GM19452 (cell line): ENCODE measurements around the gene ST7.

Source experiments
- ATAC-seq: cut with Tn5 transposase; IDR thresholded peaks from one replicate; pipeline ENCODE4 v1.9.1; 2021; ENCODE audit not compliant: unreplicated experiment

The ST7 gene

DNA sequence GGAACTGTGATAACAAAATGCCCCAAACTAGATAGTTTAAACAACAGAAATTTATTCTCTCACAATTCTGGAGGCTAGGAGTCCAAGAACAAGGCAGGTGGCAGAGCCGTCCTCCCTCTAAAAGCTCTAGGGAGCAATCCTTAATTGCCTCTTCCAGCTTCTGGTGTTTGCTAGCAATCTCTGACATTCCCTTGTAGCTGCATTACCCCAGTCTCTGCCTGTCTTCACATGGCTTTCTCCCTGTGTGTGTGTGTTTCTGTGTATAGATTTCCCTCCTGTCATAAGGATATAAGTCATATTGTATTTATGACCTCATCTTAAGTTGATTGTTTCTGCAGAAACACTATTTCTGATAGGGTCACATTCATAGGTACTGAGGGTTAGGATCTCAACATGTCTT, 192.0 kb downstream of the ST7 start:
- no peak for ATAC-seq

DNA sequence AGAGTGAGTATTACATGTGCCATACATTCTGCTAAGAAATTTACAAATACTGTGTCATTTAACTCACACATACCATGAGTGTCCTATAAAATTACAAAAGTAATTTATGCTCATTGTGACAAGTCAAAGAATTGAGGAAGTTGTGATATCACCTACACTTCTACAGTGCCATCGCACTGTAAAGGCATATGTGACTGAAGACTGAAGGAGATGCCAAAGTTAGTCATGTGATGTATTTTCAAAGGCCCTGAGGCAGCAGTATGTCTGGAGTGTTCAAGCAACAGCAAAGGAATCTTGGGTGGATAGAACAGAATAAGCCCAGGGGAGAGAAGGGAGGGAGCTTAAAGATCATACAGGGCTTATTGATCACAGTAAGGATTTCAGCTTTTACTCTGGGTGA, 192.8 kb downstream of the ST7 start:
- no peak for ATAC-seq

GRCh38 chr7:117146511-117146910, 193.2 kb downstream of the ST7 start:
- ATAC-seq = no peak

DNA sequence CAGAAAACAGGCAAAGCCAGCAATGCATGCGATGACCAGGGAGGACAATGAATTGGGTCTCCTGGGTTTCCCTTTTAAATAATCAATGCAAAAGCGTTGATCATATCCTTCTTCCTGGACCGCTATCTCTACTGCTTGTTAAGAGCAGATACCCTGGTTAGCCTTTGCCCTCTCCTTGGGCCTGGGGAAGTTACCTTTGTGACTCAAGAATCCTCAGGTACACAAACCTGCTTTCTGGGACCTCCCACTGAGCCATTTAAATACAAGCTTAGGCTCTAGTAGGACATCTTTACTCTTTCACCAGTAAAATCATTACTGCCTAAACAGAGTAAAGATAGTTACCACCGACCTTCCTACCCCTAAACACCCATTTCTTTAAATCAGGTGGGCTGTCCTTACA, 195.7 kb downstream of the ST7 start:
- no peak for ATAC-seq

DNA sequence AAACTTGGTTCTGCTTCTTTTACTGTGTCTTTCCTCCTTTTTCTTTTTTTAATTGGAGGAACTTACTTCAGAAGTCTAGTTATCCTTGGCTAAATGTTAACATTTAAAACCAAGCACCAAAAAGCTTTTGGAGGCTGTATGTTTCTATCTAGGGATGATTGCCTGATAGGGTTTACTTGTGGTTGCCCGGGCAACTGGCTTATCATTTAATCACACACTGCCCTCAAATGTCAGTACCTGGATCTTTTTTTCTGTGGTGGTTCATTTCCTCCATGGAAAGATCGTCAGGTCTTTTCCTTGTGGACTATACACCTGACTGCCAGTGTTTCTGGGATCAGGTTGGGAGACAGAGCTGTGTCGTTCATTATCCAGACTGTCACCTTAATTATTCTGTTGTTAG, 196.4 kb downstream of the ST7 start:
- ATAC-seq = no peak

GRCh38 chr7:117152213-117153007, 199.1 kb downstream of the ST7 start:
- no peak for ATAC-seq

DNA sequence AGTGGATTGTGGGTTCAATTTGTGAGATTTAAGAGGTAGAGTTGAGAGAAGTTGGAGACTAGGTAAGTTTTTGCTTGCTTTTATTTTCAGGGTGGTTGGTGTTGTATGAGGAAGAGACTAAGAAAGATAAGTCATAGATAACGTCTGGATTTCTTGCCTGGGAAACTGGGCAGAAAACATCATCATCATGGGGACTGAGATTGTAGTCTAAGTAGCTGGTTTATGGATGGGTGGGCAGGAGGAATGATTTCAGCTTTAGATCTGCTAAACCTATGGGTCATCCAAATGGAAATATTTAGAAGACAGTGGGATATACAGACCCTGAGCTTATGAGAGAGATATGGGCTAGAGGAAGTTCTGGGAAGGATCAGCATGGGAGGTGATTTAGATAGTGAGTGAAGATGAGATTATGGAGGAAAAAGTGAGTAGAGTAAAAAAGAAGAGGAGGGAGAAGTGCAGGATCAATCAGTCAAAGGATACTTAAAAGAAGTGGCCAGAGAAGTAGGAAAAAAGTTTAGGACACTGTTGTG, 199.8 kb downstream of the ST7 start:
- no peak for ATAC-seq

DNA sequence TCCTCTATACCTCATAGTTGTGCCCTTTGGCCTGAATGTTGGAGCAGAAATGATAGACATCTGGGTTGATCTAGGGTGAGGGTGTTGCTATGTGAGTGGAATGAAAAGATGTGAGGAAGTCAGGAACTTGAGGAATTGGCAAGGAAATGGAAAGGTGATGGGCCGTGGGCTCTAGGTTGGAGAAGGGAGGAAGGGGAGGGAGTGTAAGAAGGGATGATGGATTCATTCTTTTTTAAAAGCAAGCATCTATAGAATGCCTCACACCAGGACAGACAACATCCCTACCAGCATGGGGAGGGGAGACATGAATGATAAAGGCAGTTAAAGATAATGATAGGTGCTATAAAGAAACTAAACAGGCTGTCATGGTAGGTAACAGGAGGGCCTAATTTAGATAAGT, 201.4 kb downstream of the ST7 start:
- ATAC-seq = no peak

DNA sequence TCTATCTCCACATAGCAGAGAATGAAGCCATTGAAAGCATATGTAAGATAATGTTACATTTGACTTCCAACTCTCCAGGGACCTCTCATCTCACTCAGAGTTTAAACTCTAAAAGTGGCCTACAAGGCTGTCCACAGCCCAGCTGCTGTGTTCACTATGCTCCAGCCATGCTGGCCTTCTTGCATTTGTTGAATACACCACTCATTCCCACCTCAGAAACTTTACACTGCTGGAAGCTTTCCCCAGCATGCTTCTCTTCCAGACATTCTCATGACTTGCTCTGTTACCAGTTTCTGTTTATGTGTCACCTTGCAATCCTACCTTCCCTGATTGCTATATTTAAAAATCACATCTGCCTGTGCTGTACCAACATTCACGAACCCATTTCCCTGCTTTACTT, 202.4 kb downstream of the ST7 start:
- ATAC-seq = no peak

DNA sequence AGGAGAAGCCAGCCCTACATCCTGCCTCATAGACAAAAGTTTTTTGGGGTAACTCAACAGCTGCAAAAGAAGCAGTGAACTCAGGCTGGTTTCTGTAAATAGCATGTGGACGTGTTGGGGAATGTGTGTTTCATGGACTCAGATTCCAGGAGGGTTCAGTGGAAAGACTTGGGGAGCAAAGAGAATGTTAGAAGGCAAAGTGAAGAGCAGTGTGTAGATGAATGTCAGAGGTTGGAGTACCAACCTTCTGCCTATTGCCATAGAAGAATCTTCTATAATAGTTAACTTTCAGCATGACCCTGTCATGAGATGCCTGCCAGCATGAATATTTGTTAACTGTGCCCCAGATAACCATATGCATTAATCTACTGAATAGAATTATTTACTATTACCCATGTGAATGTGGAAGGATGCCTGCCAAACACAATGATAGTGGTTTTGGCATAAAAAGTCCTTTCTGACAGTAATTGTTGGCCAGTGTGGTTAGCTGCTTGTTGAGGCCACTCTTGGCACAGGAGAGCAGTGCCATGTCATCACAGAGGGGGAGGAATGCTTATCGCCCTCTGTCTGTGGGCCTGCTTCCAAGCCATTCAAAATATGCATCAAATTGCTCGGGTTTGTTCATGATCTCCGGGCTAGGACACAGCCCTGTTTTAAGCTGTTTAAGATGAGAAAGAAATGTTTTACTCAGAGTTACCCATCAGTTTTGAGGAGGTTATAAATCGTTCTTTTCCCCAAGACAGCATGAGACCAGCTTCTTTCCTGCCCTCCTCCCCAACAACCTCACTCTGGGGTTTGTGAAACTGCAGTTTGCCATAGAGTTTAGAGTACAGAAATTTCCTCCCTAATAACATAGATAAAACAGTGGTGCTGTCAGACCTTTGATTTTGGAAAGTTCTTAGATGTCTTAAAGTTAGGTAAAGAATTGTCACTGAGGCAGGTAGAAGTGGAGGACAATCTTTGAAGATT, 204.2 kb downstream of the ST7 start:
- ATAC-seq = no peak

GRCh38 chr7:117158941-117159697, 205.8 kb downstream of the ST7 start:
- ATAC-seq = no peak

DNA sequence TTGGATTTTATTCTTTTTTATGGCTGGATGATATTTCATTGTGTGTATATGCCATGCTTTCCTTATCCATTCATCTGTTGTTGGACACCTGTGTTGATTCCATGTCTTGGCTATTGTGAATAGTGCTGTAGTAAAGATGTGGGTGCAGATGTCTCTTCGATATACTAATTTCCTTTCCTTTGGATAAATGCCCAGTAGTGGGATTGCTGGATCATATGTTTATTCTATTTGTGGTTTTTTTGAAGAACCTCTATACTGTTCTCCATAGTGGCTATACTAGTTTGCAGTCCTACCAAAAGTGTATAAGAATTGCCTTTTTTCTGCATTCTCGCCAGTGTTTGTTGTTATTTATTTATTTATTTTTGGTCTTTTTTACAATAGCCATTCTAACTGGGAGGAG, 209.8 kb downstream of the ST7 start:
- no peak for ATAC-seq

DNA sequence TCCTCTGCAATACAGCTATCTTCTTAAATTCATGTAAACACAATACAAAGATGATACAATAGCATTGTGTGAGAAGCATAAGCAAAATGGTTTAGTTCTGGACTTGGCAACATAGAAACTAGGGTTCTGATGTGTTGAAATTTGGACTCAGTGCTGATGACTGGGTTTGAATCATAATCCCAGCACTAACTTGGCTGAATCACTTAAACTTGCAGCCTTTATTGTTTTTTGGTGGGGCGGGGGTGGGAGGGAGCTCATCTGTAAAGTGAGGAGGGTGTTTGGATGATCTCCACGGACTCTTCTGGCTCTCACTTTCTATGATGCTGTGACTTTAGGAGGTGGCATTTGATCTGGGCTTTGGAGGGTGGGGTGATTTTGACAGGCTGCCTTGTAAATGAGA, 211.3 kb downstream of the ST7 start:
- no peak for ATAC-seq

DNA sequence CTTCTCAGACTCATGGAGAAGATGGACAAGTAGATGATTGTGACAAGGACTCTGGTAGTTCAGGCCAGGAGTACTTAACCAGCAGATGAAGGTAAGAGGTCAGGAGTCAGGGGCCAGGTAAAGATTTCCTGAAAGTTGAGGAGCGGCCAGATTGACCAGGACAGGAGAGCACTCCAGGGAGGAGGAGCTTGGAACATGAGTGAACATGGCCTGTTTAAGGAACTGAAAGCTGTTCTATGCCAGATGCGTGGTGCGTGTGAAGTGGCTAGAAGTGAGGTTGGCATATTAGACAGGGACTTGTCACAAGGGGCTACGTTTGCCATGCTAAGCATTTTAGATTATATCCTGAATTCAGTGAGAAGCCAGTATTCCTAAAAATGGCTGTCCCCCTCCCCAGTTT, 212.4 kb downstream of the ST7 start:
- ATAC-seq = no peak

DNA sequence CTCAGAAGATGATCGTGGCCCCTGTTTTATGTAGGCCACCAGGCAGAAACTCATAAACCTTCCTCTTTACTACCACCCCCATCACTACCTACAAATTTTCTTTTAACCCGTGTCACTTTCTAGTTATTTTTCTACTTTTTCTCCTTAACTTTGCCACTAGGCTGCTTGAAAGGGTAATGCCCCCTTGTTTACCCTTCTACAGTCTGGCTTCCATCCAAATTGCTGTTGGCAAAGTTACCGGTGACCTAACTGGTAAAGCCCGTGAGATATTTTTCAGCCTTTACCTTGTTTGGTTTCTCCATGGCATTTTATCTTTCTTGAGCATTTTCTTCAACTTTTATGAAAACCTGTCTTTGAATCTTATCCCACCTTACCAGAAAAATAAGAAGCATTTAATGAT, 216.6 kb downstream of the ST7 start:
- no peak for ATAC-seq

- ATAC-seq = no peak
Observed at GRCh38 chr7:117171106-117171505, 217.8 kb downstream of the ST7 start.

DNA sequence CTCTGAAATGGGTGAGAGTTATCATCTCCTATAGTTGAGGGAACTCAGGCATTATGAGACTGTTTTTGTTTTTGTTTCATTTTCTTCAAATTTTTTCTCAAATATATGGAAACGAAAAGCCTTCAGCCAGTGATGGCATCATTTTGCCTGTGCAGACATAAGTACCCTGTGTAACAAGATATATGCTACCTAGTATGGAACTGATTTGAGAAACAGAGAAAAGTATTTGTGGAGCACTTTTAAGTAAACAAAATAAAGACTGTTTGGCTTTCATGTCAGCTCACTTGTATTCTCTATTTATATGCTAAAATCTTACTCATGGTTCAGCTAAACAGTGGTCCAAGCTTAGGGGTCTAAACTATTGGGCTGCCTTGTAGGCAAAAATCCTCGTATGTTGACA, 219.0 kb downstream of the ST7 start:
- no peak for ATAC-seq

GRCh38 chr7:117173035-117173770, 219.9 kb downstream of the ST7 start:
- ATAC-seq = no peak

DNA sequence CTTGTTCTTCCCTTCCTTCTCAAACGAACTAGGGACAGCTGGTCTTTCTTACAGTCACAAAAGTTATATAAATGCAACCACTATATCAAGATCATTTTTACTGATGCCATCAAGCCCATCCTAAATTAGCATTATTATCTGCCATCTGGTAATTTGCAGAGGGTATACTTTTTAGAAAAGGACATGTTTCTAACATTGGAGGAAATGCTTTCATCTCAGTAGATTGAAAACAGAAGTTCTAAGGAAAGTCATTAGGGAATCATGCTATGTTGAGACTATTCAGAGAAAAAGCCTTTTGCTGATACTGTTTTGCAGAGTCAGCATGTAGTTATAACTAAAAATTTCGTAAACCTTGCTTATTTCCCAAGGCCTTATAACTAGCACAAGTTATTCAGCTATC, 222.9 kb downstream of the ST7 start:
- no peak for ATAC-seq

GRCh38 chr7:117178600-117178999, 225.3 kb downstream of the ST7 start:
- ATAC-seq = no peak

DNA sequence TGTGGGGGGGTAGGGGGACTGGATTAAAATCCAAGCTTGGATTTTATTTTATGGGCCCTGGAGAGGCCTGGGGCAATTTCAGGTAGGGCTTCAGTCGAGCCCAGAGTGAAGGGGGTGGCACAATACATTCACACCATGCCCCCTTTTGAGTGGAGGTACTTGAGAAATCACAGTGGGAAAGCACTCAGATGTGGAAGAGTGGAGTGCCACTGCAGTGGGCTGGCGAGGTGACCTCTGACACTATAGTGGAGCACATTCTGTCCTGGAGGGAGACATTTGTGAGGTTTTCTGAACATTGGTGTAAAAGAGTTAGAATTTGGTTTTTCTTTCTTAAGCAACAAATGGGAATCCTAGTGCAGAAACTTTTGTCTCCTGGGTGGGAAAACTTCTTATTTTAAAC, 226.4 kb downstream of the ST7 start:
- ATAC-seq = no peak
